Smooth muscle cell (in vitro differentiated cells): Measurements from ENCODE around the gene CLCF1. TPM values are rescaled to one million over a fixed set of nuclear protein-coding genes. Genes with fewer than 3 reads are reported as not detected.

Source experiments
- DNase-seq: peaks from one replicate; lab custom pipeline; 2025; ENCODE audit not compliant: unreplicated experiment; lab: John Stamatoyannopoulos, UW
- H2AFZ ChIP-seq: fragments of 200-600 bp; sonication (generic); 2 replicates; pipeline ENCODE4 v1.6.0; 2016; ENCODE audit warnings: antibody characterized with exemption, low read depth, mild to moderate bottlenecking
- H3F3A ChIP-seq: fragments of 200-600 bp; sonication (generic); 2 replicates; pipeline ENCODE4 v1.6.0; 2017; ENCODE audit warnings: antibody characterized with exemption, low read depth
- H3K27ac ChIP-seq: fragments of 200-600 bp; sonication (generic); 2 replicates; pipeline ENCODE4 v1.5.1; 2016; ENCODE audit warnings: low read depth, mild to moderate bottlenecking
- H3K27me3 ChIP-seq: fragments of 200-600 bp; sonication (generic); 2 replicates; pipeline ENCODE4 v1.6.1; 2016; ENCODE audit warnings: low read depth, mild to moderate bottlenecking
- H3K36me3 ChIP-seq: fragments of 200-600 bp; sonication (generic); 2 replicates; pipeline ENCODE4 v1.5.1; 2016; ENCODE audit warnings: low read depth
- H3K4me1 ChIP-seq: fragments of 200-600 bp; sonication (generic); 2 replicates; pipeline ENCODE4 v1.5.1; 2016; ENCODE audit warnings: low read depth
- H3K4me2 ChIP-seq: fragments of 200-600 bp; sonication (generic); 2 replicates; pipeline ENCODE4 v1.6.0; 2016; ENCODE audit warnings: mild to moderate bottlenecking
- H3K4me3 ChIP-seq: fragments of 200-600 bp; sonication (generic); 2 replicates; pipeline ENCODE4 v1.5.1; 2016; ENCODE audit warnings: mild to moderate bottlenecking
- H3K79me2 ChIP-seq: fragments of 200-600 bp; sonication (generic); 2 replicates; pipeline ENCODE4 v1.6.0; 2016; ENCODE audit warnings: low read depth, mild to moderate bottlenecking
- H3K9ac ChIP-seq: fragments of 200-600 bp; sonication (generic); 2 replicates; pipeline ENCODE4 v1.6.0; 2016; ENCODE audit warnings: low read depth
- H3K9me3 ChIP-seq: fragments of 200-600 bp; sonication (generic); replicated peaks from 2 replicates; pipeline ENCODE4 v1.5.1; 2016; ENCODE audit warnings: low read depth
- H4K20me1 ChIP-seq: fragments of 200-600 bp; sonication (generic); 2 replicates; pipeline ENCODE4 v1.6.0; 2016; ENCODE audit warnings: low read depth
- WGBS: methylation state at CpG from one replicate; pipeline ENCODE4 v1.1.7; 2016; ENCODE audit warnings: low lambda C conversion rate; 5-methylcytosine and 5-hydroxymethylcytosine counted together
- polyA plus RNA-seq: library from polyadenylated mRNA; unstranded; fragments of >200 nt; fragmentation: Nextera tagmentation; extraction: Ambion mirVana; gene quantifications from 2 replicates; pipeline ENCODE4 v1.2.1, GENCODE V29; 2016
- total RNA-seq: library from RNA; depleted of rRNA; stranded (reverse); fragments of >200 nt; gene quantifications from 2 replicates; pipeline ENCODE4 v1.2.3, GENCODE V29; 2014
- TF ChIP-seq, protein P1 (sequence below): fragments of 200-600 bp; sonication (generic); IDR thresholded peaks from 2 replicates; pipeline ENCODE4 v1.5.1; 2017; ENCODE audit warnings: borderline replicate concordance, mild to moderate bottlenecking, antibody characterized with exemption; ENCODE audit not compliant: insufficient read depth, poor library complexity, severe bottlenecking

Gene CLCF1
- total and polyA plus RNA-seq, 2 experiments from 2014 or later, result 6.2 to 12.2 TPM

DNA sequence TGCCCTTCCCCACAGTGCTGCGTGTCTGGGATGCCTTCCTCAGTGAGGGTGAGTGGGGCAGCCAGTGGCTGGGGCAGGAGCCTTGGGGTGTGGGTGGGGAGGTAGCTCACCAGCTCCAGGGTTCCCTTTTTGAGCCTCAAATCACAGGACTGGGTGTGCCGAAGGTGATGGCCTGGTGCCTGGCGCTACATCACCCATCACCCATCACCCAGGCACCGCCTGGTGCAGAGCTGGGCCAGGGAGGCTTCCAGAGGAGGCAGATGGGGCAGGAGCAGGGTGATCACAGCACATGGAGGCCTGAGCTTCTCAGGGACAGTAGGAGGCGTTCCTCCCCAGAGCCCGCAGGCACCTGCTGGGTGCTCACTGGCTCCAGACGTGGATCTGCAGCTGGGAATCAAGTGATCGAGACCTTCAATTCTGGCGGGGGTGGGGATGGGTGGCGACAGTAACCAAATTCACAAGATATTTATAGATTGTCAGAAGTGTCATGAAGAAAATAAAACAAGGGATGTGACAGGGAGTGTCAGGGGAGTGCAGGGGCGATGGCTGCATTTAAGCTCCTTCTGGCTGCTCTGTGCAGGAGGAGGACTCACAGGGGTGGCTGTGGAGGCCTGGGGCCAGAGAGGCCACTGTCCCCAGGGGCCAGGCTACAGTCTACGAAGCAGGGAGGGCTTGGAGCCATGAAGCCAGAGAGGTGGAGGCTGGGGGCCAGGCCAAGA, 33.7 kb upstream of the CLCF1 start:
- Histone ChIP-seq H3K36me3 (no peaks in the 10 kb centered on the region), H3K9me3 (no peaks in the 10 kb centered on the region), H3K27me3 (peaks cover 5% of the 10 kb centered on the region), H4K20me1 (no peaks in the 10 kb centered on the region), H3K4me1 (peaks cover 6% of the 10 kb centered on the region), H3K27ac (no peak overlapping the region), H3K9ac (no peak overlapping the region), H3K4me2 (no peak overlapping the region), H3K4me3 (no peak overlapping the region), H3F3A (no peaks in the 10 kb centered on the region), H2AFZ (no peak overlapping the region), H3K79me2 (no peaks in the 10 kb centered on the region)
- DNase-seq, result no peak
- 81% methylated on average over 12 of the region's 12 CpGs for WGBS
- TF ChIP-seq, protein P1, sequence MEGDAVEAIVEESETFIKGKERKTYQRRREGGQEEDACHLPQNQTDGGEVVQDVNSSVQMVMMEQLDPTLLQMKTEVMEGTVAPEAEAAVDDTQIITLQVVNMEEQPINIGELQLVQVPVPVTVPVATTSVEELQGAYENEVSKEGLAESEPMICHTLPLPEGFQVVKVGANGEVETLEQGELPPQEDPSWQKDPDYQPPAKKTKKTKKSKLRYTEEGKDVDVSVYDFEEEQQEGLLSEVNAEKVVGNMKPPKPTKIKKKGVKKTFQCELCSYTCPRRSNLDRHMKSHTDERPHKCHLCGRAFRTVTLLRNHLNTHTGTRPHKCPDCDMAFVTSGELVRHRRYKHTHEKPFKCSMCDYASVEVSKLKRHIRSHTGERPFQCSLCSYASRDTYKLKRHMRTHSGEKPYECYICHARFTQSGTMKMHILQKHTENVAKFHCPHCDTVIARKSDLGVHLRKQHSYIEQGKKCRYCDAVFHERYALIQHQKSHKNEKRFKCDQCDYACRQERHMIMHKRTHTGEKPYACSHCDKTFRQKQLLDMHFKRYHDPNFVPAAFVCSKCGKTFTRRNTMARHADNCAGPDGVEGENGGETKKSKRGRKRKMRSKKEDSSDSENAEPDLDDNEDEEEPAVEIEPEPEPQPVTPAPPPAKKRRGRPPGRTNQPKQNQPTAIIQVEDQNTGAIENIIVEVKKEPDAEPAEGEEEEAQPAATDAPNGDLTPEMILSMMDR, result no peak

DNA sequence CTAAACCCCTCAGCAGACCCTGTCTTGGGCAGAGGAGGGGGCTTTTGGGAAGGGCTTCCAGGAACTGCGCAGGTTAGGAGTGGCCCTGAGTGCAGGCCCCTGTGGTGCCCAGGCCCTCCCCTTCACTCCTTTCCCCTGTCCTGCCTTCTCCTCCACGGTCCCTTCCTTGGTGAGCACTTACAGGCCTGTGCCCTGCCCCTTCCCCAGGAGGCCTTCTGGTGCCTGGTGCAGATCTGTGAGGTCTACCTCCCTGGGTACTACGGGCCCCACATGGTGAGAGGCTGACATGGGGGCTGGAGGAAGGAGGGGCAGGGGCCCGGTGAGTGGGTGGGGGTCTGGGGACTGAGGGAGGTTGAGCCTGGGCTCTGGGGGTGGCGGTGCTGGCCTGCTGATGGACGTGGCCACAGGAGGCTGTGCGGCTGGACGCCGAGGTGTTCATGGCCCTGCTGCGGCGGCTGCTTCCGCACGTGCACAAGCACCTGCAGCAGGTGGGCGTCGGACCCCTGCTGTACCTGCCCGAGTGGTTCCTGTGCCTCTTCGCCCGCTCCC, 33.1 kb upstream of the CLCF1 start:
- Histone ChIP-seq H3K4me2 (no peak overlapping the region), H3K4me1 (peaks cover 6% of the 10 kb centered on the region), H3K4me3 (no peak overlapping the region), H3K27me3 (peaks cover 5% of the 10 kb centered on the region), H3K9ac (no peak overlapping the region), H3K79me2 (peaks cover under 1% of the 10 kb centered on the region), H3K9me3 (no peaks in the 10 kb centered on the region), H3F3A (no peaks in the 10 kb centered on the region), H4K20me1 (no peaks in the 10 kb centered on the region), H2AFZ (no peak overlapping the region), H3K27ac (no peak overlapping the region), H3K36me3 (no peaks in the 10 kb centered on the region)
- TF ChIP-seq, protein P1, result no peak
- 96% methylated on average over 16 of the region's 18 CpGs for WGBS
- no peak for DNase-seq

DNA sequence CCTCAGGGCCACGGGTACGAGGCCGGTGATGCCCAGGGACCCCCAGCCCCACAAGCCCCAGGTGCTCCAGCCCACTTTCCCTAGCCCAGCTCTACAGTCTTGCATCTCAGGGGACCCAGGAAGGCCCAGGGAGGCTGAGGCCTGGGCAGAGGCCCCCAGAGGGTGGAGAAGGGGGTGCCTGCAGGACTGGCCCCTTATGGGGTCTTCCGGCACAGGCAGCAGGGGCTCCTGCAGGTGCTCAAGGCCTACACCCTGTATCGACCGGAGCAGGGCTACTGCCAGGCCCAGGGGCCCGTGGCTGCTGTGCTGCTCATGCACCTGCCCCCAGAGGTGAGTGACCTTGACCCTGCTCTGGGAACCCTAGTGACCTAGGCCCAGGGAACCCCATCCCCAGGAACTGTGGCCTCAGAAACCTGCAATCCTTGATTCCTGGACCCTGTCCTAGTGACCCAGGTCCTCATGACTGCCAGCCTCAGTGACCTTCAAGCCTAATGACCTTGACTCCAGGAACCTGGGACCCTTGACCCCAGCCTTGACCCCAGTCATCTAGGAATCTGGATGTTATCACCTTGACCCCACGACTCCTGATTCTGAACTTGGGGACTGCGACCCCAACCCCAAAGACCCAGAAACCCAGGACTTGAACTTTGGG, 32.4 kb upstream of the CLCF1 start:
- H3K4me2 ChIP-seq, result no peak overlapping the region
- no peaks in the 10 kb centered on the region for H3K36me3 ChIP-seq
- DNase-seq, result no peak
- WGBS, result 96% methylated on average over 9 of the region's 9 CpGs
- no peak overlapping the region for H3K4me3 ChIP-seq
- no peak overlapping the region for H2AFZ ChIP-seq
- no peaks in the 10 kb centered on the region for H3K9me3 ChIP-seq
- no peak overlapping the region for H3K27ac ChIP-seq
- H3K79me2 ChIP-seq, result peaks cover 8% of the 10 kb centered on the region
- H4K20me1 ChIP-seq, result peaks cover 4% of the 10 kb centered on the region
- H3F3A ChIP-seq, result no peaks in the 10 kb centered on the region
- peaks cover under 1% of the 10 kb centered on the region for H3K27me3 ChIP-seq
- peaks cover 4% of the 10 kb centered on the region for H3K4me1 ChIP-seq
- no peak overlapping the region for H3K9ac ChIP-seq
- TF ChIP-seq, protein P1, result no peak
